A549 (cell line): ENCODE results near the gene SLC25A28. TPM values are rescaled to one million over a fixed set of nuclear protein-coding genes. Genes with fewer than 3 reads are reported as not detected.

Source experiments
- ATAC-seq, 2 experiments: fragments of 200-7000 bp in 1 of 2; fragments of >200 bp in 1 of 2; cut with Nextera tagmentation in 1 of 2; cut with Tn5 transposase in 1 of 2; 3 replicates each; pipeline versions ENCODE4 v1.8.0 to v1.9.1; 2018 to 2020; ENCODE audit warnings: mild to moderate bottlenecking in 1 of 2, moderate library complexity in 1 of 2
- CTCF ChIA-PET: fragments of 300-600 bp; sonication (Branson Sonifier 250); formaldehyde crosslinking; extraction: SDS; loops from one replicate; lab custom pipeline; 2021; ENCODE audit warnings: antibody characterized with exemption, inconsistent platforms; lab: Yijun Ruan, JAX
- POLR2A ChIA-PET: fragments of 350-600 bp; formaldehyde crosslinking; extraction: SDS; loops from one replicate; lab custom pipeline; 2021; ENCODE audit warnings: antibody characterized with exemption, inconsistent platforms; lab: Yijun Ruan, JAX
- DNase-seq, 2 experiments: peaks; one replicate each; pipeline versions ENCODE4 v3.0.0 to v3.0.0-alpha.2; 2011 to 2016; ENCODE audit warnings: low read depth in 1 of 2, low spot score in 1 of 2
- FAIRE-seq: peaks from 2 replicates; lab custom pipeline; 2011; peaks lifted over from hg19 to GRCh38; lab: Jason Lieb, UNC
- H3K27ac ChIP-seq, 2 experiments: fragments of >200 bp; sonication (Bioruptor Twin); formaldehyde crosslinking; 3 replicates each; pipeline ENCODE4 v1.5.1; 2016 to 2017
- H3K4me1 ChIP-seq: fragments of >200 bp; sonication (Bioruptor Twin); formaldehyde crosslinking; 3 replicates; pipeline ENCODE4 v1.6.1; 2016
- H3K4me2 ChIP-seq: fragments of >200 bp; sonication (Bioruptor Twin); formaldehyde crosslinking; 3 replicates; pipeline ENCODE4 v1.6.1; 2016
- H3K4me3 ChIP-seq: fragments of >200 bp; sonication (Bioruptor Twin); formaldehyde crosslinking; 3 replicates; pipeline ENCODE4 v1.5.1; 2016
- H3K9me3 ChIP-seq: fragments of >200 bp; sonication (Bioruptor Twin); formaldehyde crosslinking; 3 replicates; pipeline ENCODE4 v1.6.1; 2016
- BHLHE40 ChIP-seq: IDR thresholded peaks from 2 replicates; pipeline ENCODE4 v1.6.1; 2012; ENCODE audit warnings: low read depth, low read length, inconsistent platforms
- CBX2 ChIP-seq: fragments of 200-600 bp; sonication (generic); IDR thresholded peaks from 2 replicates; pipeline ENCODE4 v1.6.1; 2016; ENCODE audit warnings: low read depth, mild to moderate bottlenecking, borderline replicate concordance
- CEBPB ChIP-seq, 2 experiments: fragments of >200 bp in 1 of 2; sonication (Bioruptor Twin) in 1 of 2; formaldehyde crosslinking in 1 of 2; IDR thresholded peaks; 2 replicates each; pipeline ENCODE4 v1.6.1; 2012 to 2016
- CHD2 ChIP-seq: fragments of 150-350 bp; IDR thresholded peaks from 2 replicates; pipeline ENCODE4 v1.6.1; 2014; ENCODE audit warnings: low read length; ENCODE audit not compliant: partially characterized antibody
- E2F6 ChIP-seq: IDR thresholded peaks from 2 replicates; pipeline ENCODE4 v1.6.1; 2012; ENCODE audit warnings: low read depth, borderline replicate concordance
- EHMT2 ChIP-seq: fragments of 200-600 bp; sonication (generic); IDR thresholded peaks from 2 replicates; pipeline ENCODE4 v1.6.1; 2016; ENCODE audit warnings: antibody characterized with exemption, low read depth, mild to moderate bottlenecking, moderate library complexity
- FOSL2 ChIP-seq, 2 experiments: fragments of 450-650 bp in 1 of 2; fragments of >200 bp in 1 of 2; sonication (Bioruptor Twin) in 1 of 2; formaldehyde crosslinking; IDR thresholded peaks; 2 replicates each; pipeline versions ENCODE4 v1.5.0 to v1.6.1; 2016 to 2020; ENCODE audit warnings: mild to moderate bottlenecking in 1 of 2, moderate library complexity in 1 of 2
- GATA3 ChIP-seq: IDR thresholded peaks from 2 replicates; pipeline ENCODE4 v1.6.1; 2012; ENCODE audit warnings: borderline replicate concordance
- HOXB13 ChIP-seq: fragments of 250-450 bp; sonication (Bioruptor Pico); IDR thresholded peaks from 2 replicates; pipeline ENCODE4 v1.5.0; 2020; ENCODE audit warnings: low read depth, mild to moderate bottlenecking, moderate library complexity
- JUNB ChIP-seq: fragments of >200 bp; sonication (Bioruptor Twin); formaldehyde crosslinking; IDR thresholded peaks from 2 replicates; pipeline ENCODE4 v1.6.1; 2016
- KDM1A ChIP-seq: fragments of 200-600 bp; sonication (generic); IDR thresholded peaks from 2 replicates; pipeline ENCODE4 v1.6.1; 2016; ENCODE audit warnings: low read depth, mild to moderate bottlenecking
- KDM5A ChIP-seq: fragments of 200-600 bp; sonication (generic); IDR thresholded peaks from 2 replicates; pipeline ENCODE4 v1.6.1; 2016; ENCODE audit warnings: antibody characterized with exemption, mild to moderate bottlenecking
- MAFK ChIP-seq: fragments of 450-650 bp; IDR thresholded peaks from 2 replicates; pipeline ENCODE4 v1.6.1; 2014; ENCODE audit not compliant: partially characterized antibody
- MAZ ChIP-seq: fragments of 150-350 bp; IDR thresholded peaks from 2 replicates; pipeline ENCODE4 v1.6.1; 2014; ENCODE audit warnings: antibody characterized with exemption, low read depth, low read length, borderline replicate concordance
- PHF8 ChIP-seq: fragments of 200-600 bp; sonication (generic); IDR thresholded peaks from 2 replicates; pipeline ENCODE4 v1.6.1; 2016; ENCODE audit warnings: low read depth, mild to moderate bottlenecking, antibody characterized with exemption, moderate library complexity, borderline replicate concordance
- POLR2AphosphoS2 ChIP-seq: conservative IDR thresholded peaks from 2 replicates; pipeline ENCODE4 v1.6.1; 2012; ENCODE audit warnings: low read length, improper control_type of control experiment, inconsistent platforms
- RAD21 ChIP-seq, 2 experiments: fragments of >200 bp in 1 of 2; sonication (Bioruptor Twin) in 1 of 2; formaldehyde crosslinking in 1 of 2; IDR thresholded peaks in 1 of 2; conservative IDR thresholded peaks in 1 of 2; 2 replicates in 1 of 2; 3 replicates in 1 of 2; pipeline ENCODE4 v1.6.1; 2012 to 2018; ENCODE audit warnings: inconsistent platforms in 1 of 2
- RARB ChIP-seq: fragments of 250-450 bp; sonication (Bioruptor Pico); IDR thresholded peaks from 2 replicates; pipeline ENCODE4 v1.8.0; 2021; ENCODE audit warnings: mild to moderate bottlenecking, moderate library complexity
- RCOR1 ChIP-seq: fragments of 150-350 bp; IDR thresholded peaks from 2 replicates; pipeline ENCODE4 v1.6.1; 2014; ENCODE audit warnings: antibody characterized with exemption, low read length, low read depth
- RFX5 ChIP-seq: fragments of 450-650 bp; IDR thresholded peaks from 2 replicates; pipeline ENCODE4 v1.7.1; 2014; ENCODE audit warnings: antibody characterized with exemption, mild to moderate bottlenecking, moderate library complexity
- SMC3 ChIP-seq: fragments of >200 bp; sonication (Bioruptor Twin); formaldehyde crosslinking; IDR thresholded peaks from 3 replicates; pipeline ENCODE4 v1.6.1; 2018; ENCODE audit warnings: inconsistent platforms
- SREBF2 ChIP-seq: fragments of 450-650 bp; IDR thresholded peaks from 2 replicates; pipeline ENCODE4 v1.6.1; 2014; ENCODE audit warnings: mild to moderate bottlenecking, moderate library complexity
- TFCP2L1 ChIP-seq: fragments of 250-450 bp; sonication (Bioruptor Pico); IDR thresholded peaks from 2 replicates; pipeline ENCODE4 v1.5.0; 2021; ENCODE audit warnings: mild to moderate bottlenecking
- TP53 ChIP-seq: fragments of 250-450 bp; sonication (Bioruptor Pico); IDR thresholded peaks from 2 replicates; pipeline ENCODE4 v1.5.0; 2021; ENCODE audit warnings: mild to moderate bottlenecking, moderate library complexity
- USF2 ChIP-seq: fragments of 450-650 bp; IDR thresholded peaks from 2 replicates; pipeline ENCODE4 v1.6.1; 2014; ENCODE audit warnings: antibody characterized with exemption
- ZNF302 ChIP-seq: fragments of 250-450 bp; sonication (Bioruptor Pico); IDR thresholded peaks from 2 replicates; pipeline ENCODE4 v1.9.0; 2021; ENCODE audit warnings: inconsistent platforms, mild to moderate bottlenecking, moderate library complexity
- WGBS: methylation state at CpG from one replicate; pipeline ENCODE4 v1.1.6; 2017; ENCODE audit errors: missing lambda C conversion rate; 5-methylcytosine and 5-hydroxymethylcytosine counted together
- polyA plus RNA-seq, 4 experiments: library from polyadenylated mRNA; depleted of rRNA in 3 of 4; stranded (reverse); fragments of >200 nt; fragmentation: RNase III in 1 of 4; extraction: RNeasy Plus Mini Kit Qiagen cat#74134 plus additional on column Dnase treatment in 1 of 4; gene quantifications; 2 replicates in 3 of 4; 3 replicates in 1 of 4; pipeline ENCODE4 v1.2.3, GENCODE V29; 2011 to 2017
- TF ChIP-seq, protein P1 (sequence below): IDR thresholded peaks from 2 replicates; pipeline ENCODE4 v1.6.1; 2012
- TF ChIP-seq, protein P2 (sequence below): fragments of 250-450 bp; sonication (Bioruptor Pico); IDR thresholded peaks from 2 replicates; pipeline ENCODE4 v1.5.0; 2020; ENCODE audit warnings: low read depth, mild to moderate bottlenecking, moderate library complexity
- TF ChIP-seq, protein P3 (sequence below): fragments of 250-450 bp; sonication (Bioruptor Pico); IDR thresholded peaks from 2 replicates; pipeline ENCODE4 v1.5.0; 2021; ENCODE audit warnings: mild to moderate bottlenecking, moderate library complexity, borderline replicate concordance

The SLC25A28 gene
- polyA plus RNA-seq, 2 of the 4 experiments (the other 2 are of a cell fraction): 21.4 to 24.1 TPM

DNA sequence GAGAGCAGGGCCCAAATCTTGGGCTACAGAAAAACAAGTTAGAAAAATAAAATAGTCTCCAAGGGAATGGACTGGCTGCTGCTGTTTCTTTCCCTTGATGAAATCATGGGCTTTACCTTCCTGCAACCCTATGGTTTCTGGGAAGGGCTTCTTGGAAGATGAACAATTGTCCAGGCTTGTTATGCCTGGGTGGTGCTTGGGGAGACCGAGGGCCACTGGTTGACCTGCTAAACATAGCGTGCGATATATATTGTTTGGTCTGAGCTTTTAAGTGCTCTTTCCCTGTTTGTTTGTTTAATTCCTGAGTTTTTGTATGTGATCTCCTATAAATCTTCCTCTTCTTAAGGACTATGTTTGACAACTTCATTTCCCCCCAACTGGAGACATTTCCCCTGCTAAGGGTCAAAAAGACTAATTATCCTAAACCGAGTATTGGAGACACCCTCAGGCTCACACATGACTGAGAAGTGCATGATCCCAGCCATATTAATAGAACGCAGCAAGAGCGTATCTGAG, 37.9 kb downstream of the SLC25A28 start:
- FAIRE-seq (no peak), DNase-seq (no peak), ATAC-seq (no peak)
- ChIA-PET CTCF (interaction anchor here (0.6 to 1.2 kb wide), 4 partner anchors 14 to 926 kb away, joined by 3 to 6 read pairs (median 3); no protein-coding TSS in a partner anchor), POLR2A (no interaction called here)
- no peaks in the 10 kb centered on the region for H3K9me3 ChIP-seq
- H3K4me1 ChIP-seq: no peaks in the 10 kb centered on the region
- H3K4me3 ChIP-seq: no peak overlapping the region
- no peak for TF ChIP-seq RCOR1
- TF ChIP-seq, protein P1, sequence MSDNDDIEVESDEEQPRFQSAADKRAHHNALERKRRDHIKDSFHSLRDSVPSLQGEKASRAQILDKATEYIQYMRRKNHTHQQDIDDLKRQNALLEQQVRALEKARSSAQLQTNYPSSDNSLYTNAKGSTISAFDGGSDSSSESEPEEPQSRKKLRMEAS: no peak
- no peak for TF ChIP-seq CBX2
- no peak for TF ChIP-seq TP53 (CRISPR knock-in tag)
- no peak for TF ChIP-seq RAD21 (conservative IDR thresholded peaks at IDR 0.05 in 1 of 2, IDR thresholded peaks at IDR 0.05 in 1 of 2)
- TF ChIP-seq, protein P2, sequence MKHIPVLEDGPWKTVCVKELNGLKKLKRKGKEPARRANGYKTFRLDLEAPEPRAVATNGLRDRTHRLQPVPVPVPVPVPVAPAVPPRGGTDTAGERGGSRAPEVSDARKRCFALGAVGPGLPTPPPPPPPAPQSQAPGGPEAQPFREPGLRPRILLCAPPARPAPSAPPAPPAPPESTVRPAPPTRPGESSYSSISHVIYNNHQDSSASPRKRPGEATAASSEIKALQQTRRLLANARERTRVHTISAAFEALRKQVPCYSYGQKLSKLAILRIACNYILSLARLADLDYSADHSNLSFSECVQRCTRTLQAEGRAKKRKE (CRISPR knock-in tag): no peak
- TF ChIP-seq GATA3: no peak
- TF ChIP-seq CHD2: no peak
- no peak for TF ChIP-seq KDM1A
- TF ChIP-seq JUNB: no peak
- TF ChIP-seq SREBF2: no peak
- no peak for TF ChIP-seq E2F6
- TF ChIP-seq POLR2AphosphoS2: no peak
- no peak for TF ChIP-seq EHMT2
- 69% methylated on average over 6 of the region's 6 CpGs for whole genome bisulfite sequencing
- no peak overlapping the region for H3K27ac ChIP-seq
- H3K4me2 ChIP-seq: no peak overlapping the region

DNA sequence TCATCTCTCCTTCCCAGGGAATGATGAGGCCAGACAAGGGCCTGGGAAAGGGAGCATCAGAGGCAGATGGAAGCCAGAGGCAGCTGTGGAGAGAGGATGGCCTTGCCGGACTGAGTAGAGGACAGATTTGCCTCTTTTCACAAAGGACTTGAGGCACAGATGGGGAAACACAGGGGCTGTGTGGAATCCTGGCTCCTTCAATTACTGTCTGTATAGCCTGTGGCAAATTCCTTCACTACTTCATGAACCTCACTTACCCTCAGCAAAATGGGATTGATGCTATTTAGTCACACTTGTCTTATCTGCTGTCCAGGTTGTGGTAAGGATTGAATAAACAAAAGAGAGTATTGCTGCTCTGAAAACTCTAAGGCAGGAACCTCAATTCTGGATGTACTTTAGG, 40.3 kb downstream of the SLC25A28 start:
- H3K4me1 ChIP-seq: no peaks in the 10 kb centered on the region
- ChIA-PET POLR2A (no interaction called here), CTCF (interaction anchor here (0.9 to 2.4 kb wide), 3 partner anchors 20 to 188 kb away, joined by 3 to 9 read pairs (median 3); no protein-coding TSS in a partner anchor)
- WGBS: 89% methylated on average over 1 of the region's 1 CpG
- ATAC-seq (no peak), FAIRE-seq (no peak), DNase-seq (no peak)
- H3K4me3 ChIP-seq: no peak overlapping the region
- H3K4me2 ChIP-seq: no peak overlapping the region
- H3K27ac ChIP-seq: no peak overlapping the region
- no peaks in the 10 kb centered on the region for H3K9me3 ChIP-seq
- TF ChIP-seq MAZ (no peak), RARB (CRISPR knock-in tag) (no peak), KDM5A (no peak), EHMT2 (no peak), TP53 (CRISPR knock-in tag) (no peak), PHF8 (no peak), POLR2AphosphoS2 (no peak), SMC3 (no peak)
- TF ChIP-seq, protein P3, sequence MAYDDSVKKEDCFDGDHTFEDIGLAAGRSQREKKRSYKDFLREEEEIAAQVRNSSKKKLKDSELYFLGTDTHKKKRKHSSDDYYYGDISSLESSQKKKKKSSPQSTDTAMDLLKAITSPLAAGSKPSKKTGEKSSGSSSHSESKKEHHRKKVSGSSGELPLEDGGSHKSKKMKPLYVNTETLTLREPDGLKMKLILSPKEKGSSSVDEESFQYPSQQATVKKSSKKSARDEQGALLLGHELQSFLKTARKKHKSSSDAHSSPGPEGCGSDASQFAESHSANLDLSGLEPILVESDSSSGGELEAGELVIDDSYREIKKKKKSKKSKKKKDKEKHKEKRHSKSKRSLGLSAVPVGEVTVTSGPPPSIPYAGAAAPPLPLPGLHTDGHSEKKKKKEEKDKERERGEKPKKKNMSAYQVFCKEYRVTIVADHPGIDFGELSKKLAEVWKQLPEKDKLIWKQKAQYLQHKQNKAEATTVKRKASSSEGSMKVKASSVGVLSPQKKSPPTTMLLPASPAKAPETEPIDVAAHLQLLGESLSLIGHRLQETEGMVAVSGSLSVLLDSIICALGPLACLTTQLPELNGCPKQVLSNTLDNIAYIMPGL (CRISPR knock-in tag): no peak

DNA sequence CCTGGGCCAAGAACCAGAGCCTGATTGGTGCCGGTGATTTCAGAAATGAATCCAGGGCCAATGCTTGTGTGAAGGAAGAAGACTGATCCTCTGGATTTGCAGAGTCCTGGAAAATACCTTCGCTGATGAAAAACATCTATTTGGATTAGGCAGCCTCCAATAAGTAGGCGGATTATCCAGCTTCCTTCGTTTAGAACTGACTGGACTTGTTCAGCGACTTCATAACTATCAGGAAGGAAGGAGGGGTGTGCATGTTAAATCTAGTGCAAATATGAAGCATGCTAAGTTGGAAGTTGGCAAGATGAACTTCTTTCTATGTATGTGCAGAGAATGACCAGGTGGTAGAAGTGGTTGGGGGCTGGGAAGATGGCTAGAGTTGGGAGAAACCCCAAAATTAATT, 46.4 kb downstream of the SLC25A28 start:
- ATAC-seq (no peak), DNase-seq (no peak), FAIRE-seq (no peak)
- no peak overlapping the region for H3K27ac ChIP-seq
- no peak overlapping the region for H3K4me3 ChIP-seq
- H3K4me1 ChIP-seq: no peaks in the 10 kb centered on the region
- ChIA-PET CTCF (interaction anchor here (0.9 to 1.7 kb wide), 3 partner anchors 13 to 138 kb away, joined by 3 to 10 read pairs (median 5); no protein-coding TSS in a partner anchor), POLR2A (no interaction called here)
- H3K4me2 ChIP-seq: no peak overlapping the region
- H3K9me3 ChIP-seq: no peaks in the 10 kb centered on the region
- 75% methylated on average over 5 of the region's 5 CpGs for WGBS
- TF ChIP-seq CEBPB (IDR thresholded peaks at IDR 0.05) (no peak), RFX5 (no peak), BHLHE40 (no peak), USF2 (no peak), FOSL2 (IDR thresholded peaks at IDR 0.05) (no peak), FOSL2 (CRISPR knock-in tag; IDR thresholded peaks at IDR 0.05) (no peak), ZNF302 (CRISPR knock-in tag) (no peak), PHF8 (no peak), MAFK (no peak), JUNB (no peak), TFCP2L1 (no peak), CBX2 (no peak), RCOR1 (no peak), HOXB13 (no peak), POLR2AphosphoS2 (no peak)
- TF ChIP-seq, protein P2 (CRISPR knock-in tag): no peak
